H1 (cell line): ENCODE results near the gene OPHN1. TPM values are rescaled to one million over a fixed set of nuclear protein-coding genes. Genes with fewer than 3 reads are reported as not detected.

ENCODE experiments used
- CTCF ChIA-PET: fragments of 300-600 bp; sonication (Branson Sonifier 250); formaldehyde crosslinking; loops from one replicate; lab custom pipeline; 2021; ENCODE audit not compliant: partially characterized antibody; lab: Charles Lee
- POLR2A ChIA-PET: fragments of 300-600 bp; sonication (Branson Sonifier 250); formaldehyde crosslinking; loops from one replicate; lab custom pipeline; 2021; ENCODE audit warnings: inconsistent platforms; ENCODE audit not compliant: partially characterized antibody; lab: Charles Lee
- DNase-seq, 2 experiments: peaks; one replicate each; pipeline versions ENCODE4 v3.0.0 to v3.0.0-alpha.2; 2010 to 2022; ENCODE audit warnings: low spot score in 2 of 2, low read depth in 1 of 2, mixed read lengths in 1 of 2
- FAIRE-seq: peaks from 2 replicates; lab custom pipeline; 2011; peaks lifted over from hg19 to GRCh38; lab: Jason Lieb, UNC
- H2AFZ ChIP-seq: 2 replicates; pipeline ENCODE4 v1.8.1; 2012; ENCODE audit warnings: low read length, inconsistent platforms
- H2AK5ac ChIP-seq: 2 replicates; pipeline ENCODE4 v1.6.1; 2013; ENCODE audit warnings: low read depth, low read length
- H2BK120ac ChIP-seq: replicated peaks from 2 replicates; pipeline ENCODE3; 2013; ENCODE audit warnings: low read depth, low read length, inconsistent platforms
- H2BK12ac ChIP-seq: 2 replicates; pipeline ENCODE4 v1.6.1; 2013; ENCODE audit warnings: low read depth, low read length
- H2BK15ac ChIP-seq: 2 replicates; pipeline ENCODE4 v1.6.1; 2013; ENCODE audit warnings: low read length
- H2BK20ac ChIP-seq: 2 replicates; pipeline ENCODE4 v1.6.1; 2013; ENCODE audit warnings: low read length
- H2BK5ac ChIP-seq: 2 replicates; pipeline ENCODE4 v1.6.1; 2013; ENCODE audit warnings: low read depth, low read length
- H3K14ac ChIP-seq: 2 replicates; pipeline ENCODE4 v1.6.1; 2013; ENCODE audit warnings: inconsistent platforms; ENCODE audit not compliant: insufficient read length
- H3K18ac ChIP-seq: 2 replicates; pipeline ENCODE4 v1.6.1; 2013; ENCODE audit warnings: low read length; ENCODE audit errors: extremely low read depth
- H3K23ac ChIP-seq: 2 replicates; pipeline ENCODE4 v1.6.1; 2013; ENCODE audit warnings: inconsistent platforms; ENCODE audit not compliant: insufficient read length
- H3K23me2 ChIP-seq: 2 replicates; pipeline ENCODE4 v1.6.1; 2013; ENCODE audit warnings: low read depth, low read length
- H3K27ac ChIP-seq: 2 replicates; pipeline ENCODE4 v1.6.1; 2011; ENCODE audit warnings: low read depth, low read length, inconsistent platforms
- H3K27me3 ChIP-seq, 4 experiments: replicated peaks in 1 of 4; 1 replicate in 1 of 4; 2 replicates in 3 of 4; pipeline versions ENCODE4 v1.6.1 to v1.8.1; 2011 to 2013; ENCODE audit warnings: low read length in 3 of 4, mild to moderate bottlenecking in 3 of 4, inconsistent platforms in 2 of 4, mixed read lengths in 2 of 4, moderate library complexity in 1 of 4; ENCODE audit not compliant: control insufficient read depth in 3 of 4, insufficient read depth in 3 of 4; ENCODE audit errors: extremely low read depth in 1 of 4
- H3K36me3 ChIP-seq, 4 experiments: 2 replicates each; pipeline versions ENCODE4 v1.6.1 to v1.8.1; 2011 to 2013; ENCODE audit warnings: mild to moderate bottlenecking in 4 of 4, low read length in 3 of 4, moderate library complexity in 2 of 4, control low read depth in 1 of 4, inconsistent platforms in 1 of 4; ENCODE audit not compliant: insufficient read depth in 4 of 4, control insufficient read depth in 2 of 4
- H3K4ac ChIP-seq: replicated peaks from 2 replicates; pipeline ENCODE3; 2013; ENCODE audit warnings: low read length, low read depth, mixed read lengths, inconsistent platforms; ENCODE audit not compliant: insufficient read length
- H3K4me1 ChIP-seq, 4 experiments: replicated peaks in 1 of 4; 1 replicate in 1 of 4; 2 replicates in 3 of 4; pipeline versions ENCODE4 v1.6.1 to v1.8.1; 2011 to 2013; ENCODE audit warnings: low read length in 3 of 4, inconsistent platforms in 2 of 4, mixed read lengths in 1 of 4; ENCODE audit not compliant: insufficient read depth in 4 of 4, control insufficient read depth in 3 of 4
- H3K4me2 ChIP-seq, 2 experiments: 2 replicates each; pipeline versions ENCODE4 v1.6.1 to v1.8.1; 2011 to 2013; ENCODE audit warnings: low read depth in 2 of 2, low read length in 2 of 2, control low read depth in 1 of 2, inconsistent platforms in 1 of 2, mild to moderate bottlenecking in 1 of 2; ENCODE audit not compliant: insufficient read depth in 1 of 2
- H3K4me3 ChIP-seq, 4 experiments: fragments of 200-600, 300-600 bp in 1 of 4; sonication (generic), shearing (Covaris generic), sonication (Bioruptor Twin) in 1 of 4; 2 replicates each; pipeline versions ENCODE4 v1.5.1 to v1.8.1; 2011 to 2016; ENCODE audit warnings: low read length in 4 of 4, low read depth in 3 of 4, control low read depth in 2 of 4, inconsistent platforms in 2 of 4, mild to moderate bottlenecking in 2 of 4, mixed read lengths in 1 of 4, moderate library complexity in 1 of 4; ENCODE audit not compliant: insufficient read depth in 2 of 4; ENCODE audit errors: extremely low read depth in 1 of 4
- H3K56ac ChIP-seq: replicated peaks from 2 replicates; pipeline ENCODE3; 2013; ENCODE audit warnings: low read depth, mild to moderate bottlenecking, mixed read lengths, low read length, inconsistent platforms; ENCODE audit not compliant: insufficient read length
- H3K79me1 ChIP-seq: 2 replicates; pipeline ENCODE4 v1.6.1; 2013; ENCODE audit warnings: low read depth, low read length, control low read depth
- H3K79me2 ChIP-seq, 2 experiments: 2 replicates each; pipeline versions ENCODE4 v1.6.1 to v1.8.1; 2012 to 2013; ENCODE audit warnings: low read length in 2 of 2, mild to moderate bottlenecking in 2 of 2, inconsistent platforms in 1 of 2; ENCODE audit not compliant: insufficient read depth in 2 of 2, control insufficient read depth in 1 of 2
- H3K9ac ChIP-seq, 4 experiments: replicated peaks in 1 of 4; 1 replicate in 1 of 4; 2 replicates in 3 of 4; pipeline versions ENCODE4 v1.6.1 to v1.8.1; 2011 to 2013; ENCODE audit warnings: low read depth in 3 of 4, low read length in 3 of 4, control low read depth in 2 of 4, mild to moderate bottlenecking in 2 of 4, moderate library complexity in 2 of 4, inconsistent platforms in 1 of 4; ENCODE audit errors: extremely low read depth in 1 of 4
- H3K9me3 ChIP-seq, 2 experiments: 2 replicates each; pipeline versions ENCODE4 v1.6.1 to v1.8.1; 2012 to 2013; ENCODE audit warnings: mild to moderate bottlenecking in 2 of 2, moderate library complexity in 2 of 2, control low read depth in 1 of 2, inconsistent platforms in 1 of 2, low read depth in 1 of 2, low read length in 1 of 2, mixed read lengths in 1 of 2; ENCODE audit not compliant: insufficient read depth in 2 of 2
- H4K20me1 ChIP-seq, 2 experiments: replicated peaks in 1 of 2; 2 replicates each; pipeline versions ENCODE3 to v1.8.1; 2011 to 2013; ENCODE audit warnings: inconsistent platforms in 2 of 2, low read length in 2 of 2, mild to moderate bottlenecking in 1 of 2; ENCODE audit not compliant: insufficient read depth in 2 of 2, control insufficient read depth in 1 of 2
- H4K5ac ChIP-seq: 2 replicates; pipeline ENCODE4 v1.6.1; 2013; ENCODE audit warnings: low read length, low read depth, mixed read lengths, inconsistent platforms; ENCODE audit not compliant: insufficient read length
- H4K8ac ChIP-seq: 2 replicates; pipeline ENCODE4 v1.8.0; 2013; ENCODE audit warnings: mild to moderate bottlenecking, moderate library complexity, low read length, inconsistent platforms; ENCODE audit not compliant: insufficient read depth; ENCODE audit errors: extremely low read depth
- H4K91ac ChIP-seq: replicated peaks from 2 replicates; pipeline ENCODE3; 2013; ENCODE audit warnings: low read length, mixed read lengths, inconsistent platforms; ENCODE audit not compliant: insufficient read length
- BRCA1 ChIP-seq: IDR thresholded peaks from 2 replicates; pipeline ENCODE4 v1.6.1; 2012; ENCODE audit warnings: low read depth, low read length, improper control_type of control experiment
- EGR1 ChIP-seq: IDR thresholded peaks from 2 replicates; pipeline ENCODE4 v1.6.1; 2011; ENCODE audit warnings: low read depth, low read length, borderline replicate concordance
- JUND ChIP-seq: IDR thresholded peaks from 2 replicates; pipeline ENCODE4 v1.6.1; 2011; ENCODE audit warnings: mild to moderate bottlenecking, improper control_type of control experiment, low read length
- POU5F1 ChIP-seq: IDR thresholded peaks from 2 replicates; pipeline ENCODE4 v1.6.1; 2011; ENCODE audit warnings: low read depth, mild to moderate bottlenecking, low read length, moderate library complexity
- SP4 ChIP-seq: IDR thresholded peaks from 2 replicates; pipeline ENCODE4 v1.6.1; 2012; ENCODE audit warnings: low read length, inconsistent platforms
- TBP ChIP-seq: IDR thresholded peaks from 2 replicates; pipeline ENCODE4 v1.6.1; 2011; ENCODE audit warnings: low read depth, low read length, improper control_type of control experiment
- WGBS, 2 experiments: shearing (Covaris generic) in 1 of 2; methylation state at CpG; one replicate each; pipeline versions ENCODE4 v1.1.6 to v1.1.7; 2013 to 2015; ENCODE audit warnings: low lambda C conversion rate in 2 of 2, mixed read lengths in 2 of 2, inconsistent platforms in 1 of 2, low coverage in 1 of 2, missing lambda C conversion rate in 1 of 2; ENCODE audit not compliant: insufficient replicate concordance in 2 of 2, insufficient coverage in 1 of 2, insufficient read length in 1 of 2; ENCODE audit errors: extremely low coverage in 1 of 2, missing lambda C conversion rate in 1 of 2; 5-methylcytosine and 5-hydroxymethylcytosine counted together
- polyA plus RNA-seq, 7 experiments: library from polyadenylated mRNA; depleted of rRNA in 3 of 7; stranded (reverse) in 5 of 7; unstranded in 2 of 7; fragments of >200 nt in 5 of 7; fragments of 200-250 nt in 2 of 7; gene quantifications; 1 replicate in 5 of 7; 2 replicates in 1 of 7; 4 replicates in 1 of 7; pipeline versions ENCODE4 v1.2.1 to v1.2.3, GENCODE V29; 2011 to 2013; ENCODE audit warnings: missing spikeins in 2 of 7, mixed read lengths in 2 of 7
- total RNA-seq: library from RNA; stranded (reverse); fragmentation: NEBNext Ultra II Directional; extraction: Animal tissue kit (Norgen Biotek cat#: 25700); gene quantifications from 2 replicates; pipeline ENCODE4 v1.2.1, GENCODE V29; 2021

The OPHN1 gene
- total and polyA plus RNA-seq, 2 of the 8 experiments (the other 6 are each of a cell fraction or from before 2014, with no cell fraction given) = 1.2 to 3.5 TPM

- Histone ChIP-seq H3K4me3 (no peak overlapping the region), H4K20me1 (no peaks in the 10 kb centered on the region), H3K14ac (no peak overlapping the region), H2BK12ac (no peak overlapping the region), H4K8ac (no peak overlapping the region), H3K9ac (no peak overlapping the region), H3K27ac (no peak overlapping the region), H3K79me2 (no peaks in the 10 kb centered on the region), H3K4me1 (no peaks in the 10 kb centered on the region; a peak in 2 of 7 replicates), H3K56ac (no peak overlapping the region), H2AFZ (no peak overlapping the region), H4K91ac (no peak overlapping the region), H3K27me3 (no peaks in the 10 kb centered on the region), H3K4me2 (no peak overlapping the region), H4K5ac (no peak overlapping the region), H3K23ac (no peak overlapping the region), H2BK20ac (no peak overlapping the region), H2AK5ac (no peak overlapping the region), H3K36me3 (no peaks in the 10 kb centered on the region), H3K9me3 (no peaks in the 10 kb centered on the region), H2BK5ac (no peak overlapping the region), H2BK120ac (no peak overlapping the region), H3K23me2 (peaks cover 6% of the 10 kb centered on the region; the same call in 1 of the 2 replicates), H3K4ac (no peak overlapping the region), H2BK15ac (no peak overlapping the region), H3K18ac (no peak overlapping the region), H3K79me1 (no peaks in the 10 kb centered on the region)
- ChIA-PET POLR2A (no interaction called here), CTCF (interaction anchor here (0.7 kb wide), 1 partner anchor 35 kb away, joined by 3 read pairs; no protein-coding TSS in a partner anchor)
- no peak for FAIRE-seq
- no peak for DNase-seq
- no peak for TF ChIP-seq TBP
- TF ChIP-seq BRCA1 = no peak
- TF ChIP-seq SP4 = no peak
- no peak for TF ChIP-seq EGR1
- no peak for TF ChIP-seq JUND
- TF ChIP-seq POU5F1 = no peak
- 90% methylated on average over 10 of the region's 10 CpGs; no CpG with 5 or more reads in 1 of the 2 experiments for WGBS, 2 experiments
Measured at GRCh38 chrX:68429216-68429615, 4.1 kb downstream of the OPHN1 start.
